ENCODE data around the gene AFDN.

The AFDN gene

DNA sequence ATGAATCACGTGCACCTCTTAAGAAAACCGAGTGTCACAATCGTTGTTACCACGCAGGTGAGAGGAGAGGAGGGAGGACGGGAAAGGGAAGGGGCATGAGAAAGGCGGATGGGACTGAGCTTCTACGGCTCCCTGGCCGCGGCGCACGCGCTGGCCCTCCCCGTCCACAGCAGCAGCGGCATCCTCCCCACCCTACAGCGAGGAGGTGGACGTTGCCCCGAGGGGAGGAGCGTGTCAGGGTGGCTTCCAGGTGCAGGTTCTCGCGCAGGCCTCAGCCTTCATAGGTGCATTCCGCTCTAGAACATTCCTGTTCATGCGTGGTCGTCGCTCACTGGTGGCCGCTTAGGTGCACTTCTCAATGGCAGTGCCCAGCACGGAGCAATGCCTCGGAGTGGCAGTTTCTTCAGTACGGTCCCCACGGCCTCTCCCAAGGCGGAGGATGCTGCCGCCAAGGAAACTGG is 29.7 kb upstream of the AFDN start:
- Histone ChIP-seq H3K4me3 (ENCODE audit: low read length) (no peak overlapping the region), H3K9me3 (replicated peaks; ENCODE audit: low read length) (no peaks in the 10 kb centered on the region), H3K4me2 (ENCODE audit: low read length) (no peak overlapping the region), H3K4me1 (ENCODE audit: control insufficient read depth, insufficient read depth, low read length) (peaks cover 6% of the 10 kb centered on the region), H3K27me3 (ENCODE audit: control insufficient read depth, insufficient read depth, low read length) (peaks cover 42% of the 10 kb centered on the region), H3K36me3 (ENCODE audit: insufficient read depth, low read length) (no peaks in the 10 kb centered on the region), H3K9ac (ENCODE audit: low read depth, low read length) (no peak overlapping the region)

DNA sequence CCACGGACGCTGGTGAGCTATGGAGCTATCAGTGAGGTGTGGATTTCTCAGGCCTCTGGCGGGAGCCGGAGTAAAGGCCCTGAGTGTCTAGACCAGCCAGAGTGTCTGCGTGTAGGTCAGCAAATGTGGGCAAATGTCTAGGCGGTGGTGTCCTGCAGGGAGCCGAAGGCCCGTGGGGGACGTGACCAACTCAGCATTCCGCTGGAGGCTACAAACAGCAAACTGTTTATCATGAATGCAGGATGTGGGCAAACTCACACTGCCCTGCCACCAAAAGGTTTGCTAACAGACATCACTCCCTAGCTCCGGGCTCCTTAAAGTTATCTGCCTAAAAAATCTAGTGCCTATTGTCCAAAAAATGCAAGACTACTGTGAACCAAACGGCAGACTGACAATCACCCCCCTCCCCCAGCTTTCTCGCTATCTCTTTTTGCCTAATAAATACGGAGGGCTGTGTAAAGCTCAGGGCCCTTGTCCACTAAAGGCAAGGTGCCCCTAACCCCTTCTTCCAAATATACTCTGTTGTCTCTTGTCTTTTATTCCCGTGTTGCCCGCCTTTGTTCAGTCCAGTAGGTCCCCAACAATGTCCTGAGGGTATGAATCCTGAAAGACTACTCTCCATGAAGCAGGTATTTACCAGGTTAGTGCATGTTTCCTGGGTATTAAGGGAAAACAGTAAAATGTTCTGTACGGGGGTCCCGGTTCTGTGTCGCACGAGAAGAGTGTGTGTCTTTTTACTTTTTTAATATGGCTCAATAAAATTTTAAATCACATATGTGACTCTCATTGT is 29.0 kb upstream of the AFDN start:
- Histone ChIP-seq H3K4me2 (ENCODE audit: low read length) (no peak overlapping the region), H3K36me3 (ENCODE audit: insufficient read depth, low read length) (no peaks in the 10 kb centered on the region), H3K4me1 (ENCODE audit: control insufficient read depth, insufficient read depth, low read length) (peaks cover 6% of the 10 kb centered on the region), H3K9ac (ENCODE audit: low read depth, low read length) (no peak overlapping the region), H3K27me3 (ENCODE audit: control insufficient read depth, insufficient read depth, low read length) (peaks cover 42% of the 10 kb centered on the region), H3K4me3 (ENCODE audit: low read length) (no peak overlapping the region), H3K9me3 (replicated peaks; ENCODE audit: low read length) (no peaks in the 10 kb centered on the region)

GRCh38 chr6:167798453-167798852 is 28.3 kb upstream of the AFDN start:
- H3K27me3 ChIP-seq (ENCODE audit: control insufficient read depth, insufficient read depth, low read length) = peaks cover 42% of the 10 kb centered on the region
- no peak overlapping the region for H3K9ac ChIP-seq (ENCODE audit: low read depth, low read length)
- peaks cover 6% of the 10 kb centered on the region for H3K4me1 ChIP-seq (ENCODE audit: control insufficient read depth, insufficient read depth, low read length)
- H3K9me3 ChIP-seq (replicated peaks; ENCODE audit: low read length) = no peaks in the 10 kb centered on the region
- no peak overlapping the region for H3K4me2 ChIP-seq (ENCODE audit: low read length)
- H3K36me3 ChIP-seq (ENCODE audit: insufficient read depth, low read length) = no peaks in the 10 kb centered on the region
- no peak overlapping the region for H3K4me3 ChIP-seq (ENCODE audit: low read length)

DNA sequence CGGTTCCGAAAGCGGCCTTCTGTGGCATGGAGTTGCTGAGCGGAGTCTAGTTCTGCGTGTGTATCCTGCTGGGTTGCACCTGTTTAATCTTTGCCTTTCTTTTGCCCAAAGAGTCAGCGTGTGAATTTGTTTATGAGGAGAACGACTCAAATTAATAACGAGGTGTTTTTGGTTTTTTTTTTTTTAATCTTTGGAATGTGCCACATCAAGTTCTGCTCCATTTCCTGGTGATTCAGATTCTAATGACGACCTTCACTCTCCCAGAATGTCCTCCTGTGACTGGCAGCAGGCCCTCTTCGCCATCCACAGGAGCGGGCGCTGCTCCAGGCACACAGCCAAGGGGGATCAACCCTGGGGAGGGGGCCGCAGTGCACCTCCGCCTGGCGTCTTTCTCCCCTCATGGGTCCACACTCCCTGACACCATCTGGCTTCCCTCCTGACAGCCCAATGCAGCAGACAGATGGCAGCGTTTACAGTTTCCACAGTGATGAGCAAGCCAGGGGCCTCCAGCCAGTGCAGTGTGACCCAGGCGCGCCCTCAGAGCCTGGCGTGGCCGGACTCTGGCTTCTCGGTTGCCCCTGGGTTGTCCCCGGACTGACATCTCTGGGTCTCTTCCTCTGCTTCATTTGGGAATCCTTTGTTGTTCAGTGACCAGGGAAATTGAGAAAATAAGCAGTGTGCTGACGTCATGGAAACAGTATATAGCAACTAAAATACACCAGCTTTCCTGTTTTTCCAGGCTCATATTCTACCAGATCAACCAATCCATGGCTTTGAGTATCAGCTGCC is 27.5 kb upstream of the AFDN start:
- no peak overlapping the region for H3K9ac ChIP-seq (ENCODE audit: low read depth, low read length)
- peaks cover 40% of the 10 kb centered on the region for H3K27me3 ChIP-seq (ENCODE audit: control insufficient read depth, insufficient read depth, low read length)
- H3K4me1 ChIP-seq (ENCODE audit: control insufficient read depth, insufficient read depth, low read length) = peaks cover 6% of the 10 kb centered on the region
- H3K36me3 ChIP-seq (ENCODE audit: insufficient read depth, low read length) = no peaks in the 10 kb centered on the region
- H3K9me3 ChIP-seq (replicated peaks; ENCODE audit: low read length) = no peaks in the 10 kb centered on the region
- no peak overlapping the region for H3K4me2 ChIP-seq (ENCODE audit: low read length)
- H3K4me3 ChIP-seq (ENCODE audit: low read length) = no peak overlapping the region

- Histone ChIP-seq H3K27me3 (ENCODE audit: control insufficient read depth, insufficient read depth, low read length) (peaks cover 28% of the 10 kb centered on the region), H3K9me3 (replicated peaks; ENCODE audit: low read length) (no peaks in the 10 kb centered on the region), H3K36me3 (ENCODE audit: insufficient read depth, low read length) (no peaks in the 10 kb centered on the region)
These were observed 26.2 kb upstream of the AFDN start for GRCh38 chr6:167800549-167800948.

DNA sequence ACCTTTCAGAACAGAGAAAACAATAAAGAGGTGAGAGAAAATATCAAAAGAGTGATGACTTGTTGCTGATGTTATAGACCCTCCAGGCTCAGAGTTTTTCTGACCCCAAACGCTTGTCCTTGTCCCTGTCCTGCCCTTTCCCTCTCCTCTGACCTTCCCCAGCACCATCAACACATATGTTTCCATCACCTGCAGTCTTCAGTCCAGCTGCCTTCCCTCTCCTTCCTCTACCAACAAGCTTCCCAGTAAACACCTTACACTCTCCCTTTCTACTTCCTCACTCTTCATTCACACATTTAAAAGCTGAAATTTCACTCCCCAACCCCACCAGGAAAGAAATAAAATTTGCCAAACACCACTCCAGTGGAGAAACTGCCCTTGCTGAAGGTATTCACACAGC is 25.4 kb upstream of the AFDN start:
- Histone ChIP-seq H3K27me3 (ENCODE audit: control insufficient read depth, insufficient read depth, low read length) (peaks cover 21% of the 10 kb centered on the region), H3K36me3 (ENCODE audit: insufficient read depth, low read length) (no peaks in the 10 kb centered on the region), H3K4me2 (ENCODE audit: low read length) (no peak overlapping the region), H3K4me3 (ENCODE audit: low read length) (no peak overlapping the region), H3K4me1 (ENCODE audit: control insufficient read depth, insufficient read depth, low read length) (peaks cover 4% of the 10 kb centered on the region), H3K9ac (ENCODE audit: low read depth, low read length) (no peak overlapping the region), H3K9me3 (replicated peaks; ENCODE audit: low read length) (no peaks in the 10 kb centered on the region)

More at GRCh38 chr6:167800549-167800948, 26.2 kb upstream of the AFDN start:
- no peak overlapping the region for H3K4me3 ChIP-seq (ENCODE audit: low read length)
- H3K4me1 ChIP-seq (ENCODE audit: control insufficient read depth, insufficient read depth, low read length) = peaks cover 6% of the 10 kb centered on the region
- no peak overlapping the region for H3K9ac ChIP-seq (ENCODE audit: low read depth, low read length)
- no peak overlapping the region for H3K4me2 ChIP-seq (ENCODE audit: low read length)

DNA sequence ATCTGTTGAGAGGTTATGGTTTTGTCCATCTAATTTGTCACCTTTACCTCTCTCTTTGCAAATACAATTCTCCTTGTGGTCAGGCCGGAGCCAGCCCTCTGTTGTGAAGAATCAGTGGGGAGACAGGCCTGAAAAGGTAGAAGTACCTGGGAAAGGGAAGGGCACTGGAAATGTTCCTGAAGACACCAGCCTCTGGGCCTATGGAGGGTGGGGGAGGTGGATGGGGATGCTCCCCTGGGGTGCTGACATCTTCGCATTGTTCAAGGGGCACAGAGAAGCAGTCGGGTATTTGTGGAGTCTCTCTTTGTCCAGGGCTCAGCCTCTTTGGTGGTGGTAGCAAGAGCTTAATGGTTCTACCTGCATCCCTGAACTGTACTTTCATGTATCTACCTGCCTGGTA is 24.4 kb upstream of the AFDN start:
- Histone ChIP-seq H3K4me2 (ENCODE audit: low read length) (no peak overlapping the region), H3K36me3 (ENCODE audit: insufficient read depth, low read length) (no peaks in the 10 kb centered on the region), H3K4me1 (ENCODE audit: control insufficient read depth, insufficient read depth, low read length) (no peaks in the 10 kb centered on the region), H3K4me3 (ENCODE audit: low read length) (no peak overlapping the region), H3K27me3 (ENCODE audit: control insufficient read depth, insufficient read depth, low read length) (peaks cover 10% of the 10 kb centered on the region), H3K9me3 (replicated peaks; ENCODE audit: low read length) (no peaks in the 10 kb centered on the region), H3K9ac (ENCODE audit: low read depth, low read length) (no peak overlapping the region)

- no peak overlapping the region for H3K4me2 ChIP-seq (ENCODE audit: low read length)
- no peaks in the 10 kb centered on the region for H3K4me1 ChIP-seq (ENCODE audit: control insufficient read depth, insufficient read depth, low read length)
- no peaks in the 10 kb centered on the region for H3K36me3 ChIP-seq (ENCODE audit: insufficient read depth, low read length)
- H3K9ac ChIP-seq (ENCODE audit: low read depth, low read length) = no peak overlapping the region
- H3K9me3 ChIP-seq (replicated peaks; ENCODE audit: low read length) = no peaks in the 10 kb centered on the region
- H3K4me3 ChIP-seq (ENCODE audit: low read length) = no peak overlapping the region
- peaks cover 9% of the 10 kb centered on the region for H3K27me3 ChIP-seq (ENCODE audit: control insufficient read depth, insufficient read depth, low read length)
These were observed 22.9 kb upstream of the AFDN start for GRCh38 chr6:167803816-167804215.

- Histone ChIP-seq H3K9me3 (replicated peaks; ENCODE audit: low read length) (no peaks in the 10 kb centered on the region), H3K36me3 (ENCODE audit: insufficient read depth, low read length) (no peaks in the 10 kb centered on the region), H3K4me1 (ENCODE audit: control insufficient read depth, insufficient read depth, low read length) (no peaks in the 10 kb centered on the region), H3K4me2 (ENCODE audit: low read length) (no peak overlapping the region), H3K4me3 (ENCODE audit: low read length) (no peak overlapping the region), H3K27me3 (ENCODE audit: control insufficient read depth, insufficient read depth, low read length) (peaks cover 9% of the 10 kb centered on the region), H3K9ac (ENCODE audit: low read depth, low read length) (no peak overlapping the region)
These were observed 22.3 kb upstream of the AFDN start for GRCh38 chr6:167804281-167805013.

GRCh38 chr6:167805349-167806060 is 21.2 kb upstream of the AFDN start:
- H3K4me1 ChIP-seq (ENCODE audit: control insufficient read depth, insufficient read depth, low read length) = no peaks in the 10 kb centered on the region
- H3K27me3 ChIP-seq (ENCODE audit: control insufficient read depth, insufficient read depth, low read length) = peaks cover 9% of the 10 kb centered on the region

More at GRCh38 chr6:167805349-167806060, 21.2 kb upstream of the AFDN start:
- Histone ChIP-seq H3K9ac (ENCODE audit: low read depth, low read length) (no peak overlapping the region), H3K9me3 (replicated peaks; ENCODE audit: low read length) (no peaks in the 10 kb centered on the region), H3K4me3 (ENCODE audit: low read length) (no peak overlapping the region), H3K36me3 (ENCODE audit: insufficient read depth, low read length) (no peaks in the 10 kb centered on the region), H3K4me2 (ENCODE audit: low read length) (no peak overlapping the region)
